ENCODE measurements around the gene PRKD1.

DNA sequence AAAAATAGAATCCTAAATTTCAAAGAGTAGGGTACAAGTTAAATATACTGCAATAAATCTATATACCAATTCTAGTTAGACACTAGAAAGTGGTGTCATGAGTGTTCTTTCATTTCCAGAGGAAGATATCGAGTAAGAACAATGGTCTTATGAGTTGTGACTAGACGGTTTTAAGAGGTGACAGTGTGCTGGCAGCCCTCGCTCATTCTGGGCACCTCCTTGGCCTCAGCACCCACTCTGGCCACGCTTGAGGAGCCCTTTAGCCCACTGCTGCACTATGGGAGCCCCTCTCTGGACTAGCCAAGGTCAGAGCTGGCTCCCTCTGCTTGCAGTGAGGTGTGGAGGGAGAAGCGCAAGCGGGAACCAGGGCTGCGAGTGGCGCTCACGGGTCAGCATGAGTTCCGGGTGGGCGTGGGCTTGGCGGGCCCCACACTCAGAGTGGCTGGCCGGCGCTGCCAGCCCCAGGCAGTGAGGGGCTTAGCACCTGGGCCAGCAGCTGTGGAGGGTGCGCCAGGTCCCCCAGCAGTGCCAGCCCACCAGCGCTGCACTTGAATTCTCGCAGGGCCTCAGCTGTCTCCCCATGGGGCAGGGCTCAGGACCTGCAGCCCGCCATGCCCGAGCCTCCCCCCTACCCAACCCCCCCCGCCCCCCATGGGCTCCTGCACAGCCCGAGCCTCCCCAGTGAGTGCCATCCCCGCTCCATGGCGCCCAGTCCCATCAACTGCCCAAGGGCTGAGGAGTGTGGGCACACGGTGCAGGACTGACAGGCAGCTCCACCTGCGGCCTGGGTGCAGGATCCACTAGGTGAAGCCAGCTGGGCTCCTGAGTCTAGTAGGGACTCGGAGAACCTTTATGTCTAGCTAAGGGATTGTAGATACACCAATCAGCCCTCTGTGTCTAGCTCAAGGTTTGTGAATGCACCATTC is 18.7 kb downstream of the PRKD1 start:
- TF ChIP-seq, protein P1, sequence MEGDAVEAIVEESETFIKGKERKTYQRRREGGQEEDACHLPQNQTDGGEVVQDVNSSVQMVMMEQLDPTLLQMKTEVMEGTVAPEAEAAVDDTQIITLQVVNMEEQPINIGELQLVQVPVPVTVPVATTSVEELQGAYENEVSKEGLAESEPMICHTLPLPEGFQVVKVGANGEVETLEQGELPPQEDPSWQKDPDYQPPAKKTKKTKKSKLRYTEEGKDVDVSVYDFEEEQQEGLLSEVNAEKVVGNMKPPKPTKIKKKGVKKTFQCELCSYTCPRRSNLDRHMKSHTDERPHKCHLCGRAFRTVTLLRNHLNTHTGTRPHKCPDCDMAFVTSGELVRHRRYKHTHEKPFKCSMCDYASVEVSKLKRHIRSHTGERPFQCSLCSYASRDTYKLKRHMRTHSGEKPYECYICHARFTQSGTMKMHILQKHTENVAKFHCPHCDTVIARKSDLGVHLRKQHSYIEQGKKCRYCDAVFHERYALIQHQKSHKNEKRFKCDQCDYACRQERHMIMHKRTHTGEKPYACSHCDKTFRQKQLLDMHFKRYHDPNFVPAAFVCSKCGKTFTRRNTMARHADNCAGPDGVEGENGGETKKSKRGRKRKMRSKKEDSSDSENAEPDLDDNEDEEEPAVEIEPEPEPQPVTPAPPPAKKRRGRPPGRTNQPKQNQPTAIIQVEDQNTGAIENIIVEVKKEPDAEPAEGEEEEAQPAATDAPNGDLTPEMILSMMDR (conservative IDR thresholded peaks at IDR 0.05 in 1 of 2, IDR thresholded peaks at IDR 0.05 in 1 of 2; ENCODE audit: low read depth in 1 of 2, low read length in 2 of 2), result no peak
- no peak for TF ChIP-seq EZH2 (IDR thresholded peaks at IDR 0.05; ENCODE audit: low read length, missing control alignments)
